ENCODE data around the gene MRPL55. TPM values are rescaled to one million over a fixed set of nuclear protein-coding genes. Genes with fewer than 3 reads are reported as not detected.

Gene MRPL55
- total and polyA plus RNA-seq, 8 donors: 35.4 to 45.3 (median 40.7) TPM

GRCh38 chr1:228099331-228099732, 9.8 kb downstream of the MRPL55 start:
- ATAC-seq: no peak
- H3K36me3 ChIP-seq: peaks cover 2 to 66% of the 10 kb centered on the region in 2 donors
- H3K27ac ChIP-seq: no peak overlapping the region
- peaks cover 0 to 6% of the 10 kb centered on the region in 2 donors for H3K9me3 ChIP-seq
- DNase-seq: no peak
- H3K4me1 ChIP-seq: peaks cover 7 to 77% of the 10 kb centered on the region in 2 donors
- no peaks in the 10 kb centered on the region for H3K27me3 ChIP-seq
- intact Hi-C loops (cut with DNase I): no loop called here
- no peak for TF ChIP-seq CTCF (IDR thresholded peaks at IDR 0.05)
- H3K4me3 ChIP-seq: no peak overlapping the region

- no peak for ATAC-seq
These were observed 10.7 kb downstream of the MRPL55 start for GRCh38 chr1:228098323-228098931.

GRCh38 chr1:228097333-228098081, 11.6 kb downstream of the MRPL55 start:
- no peak overlapping the region for H3K27ac ChIP-seq
- DNase-seq: peak in 1 of 4 donors; percentile 79
- no peak for TF ChIP-seq CTCF (IDR thresholded peaks at IDR 0.05)
- H3K9me3 ChIP-seq: peaks cover 0 to 8% of the 10 kb centered on the region in 2 donors
- peaks cover 16 to 79% of the 10 kb centered on the region in 2 donors for H3K4me1 ChIP-seq
- intact Hi-C loops (cut with DNase I): no loop called here
- H3K27me3 ChIP-seq: no peaks in the 10 kb centered on the region
- H3K36me3 ChIP-seq: peaks cover 2 to 72% of the 10 kb centered on the region in 2 donors
- H3K4me3 ChIP-seq: no peak overlapping the region
- no peak for ATAC-seq

More at GRCh38 chr1:228098323-228098931, 10.7 kb downstream of the MRPL55 start:
- no peak overlapping the region for H3K27ac ChIP-seq
- H3K4me1 ChIP-seq: peaks cover 8 to 73% of the 10 kb centered on the region in 2 donors
- no peak overlapping the region for H3K4me3 ChIP-seq
- intact Hi-C loops (cut with DNase I): no loop called here
- H3K27me3 ChIP-seq: no peaks in the 10 kb centered on the region
- no peak for TF ChIP-seq CTCF (IDR thresholded peaks at IDR 0.05)
- H3K9me3 ChIP-seq: peaks cover 0 to 8% of the 10 kb centered on the region in 2 donors
- no peak for DNase-seq
- peaks cover 2 to 72% of the 10 kb centered on the region in 2 donors for H3K36me3 ChIP-seq

GRCh38 chr1:228096416-228097332, 12.4 kb downstream of the MRPL55 start:
- Histone ChIP-seq H3K9me3 (peaks cover 0 to 8% of the 10 kb centered on the region in 2 donors), H3K36me3 (peaks cover 2 to 72% of the 10 kb centered on the region in 2 donors), H3K27me3 (no peaks in the 10 kb centered on the region), H3K4me1 (peaks cover 11 to 79% of the 10 kb centered on the region in 2 donors), H3K27ac (no peak overlapping the region), H3K4me3 (no peak overlapping the region)
- no peak for TF ChIP-seq CTCF (IDR thresholded peaks at IDR 0.05)
- intact Hi-C loops (cut with DNase I): no loop called here
- ATAC-seq: no peak
- DNase-seq: peak in 1 of 4 donors; percentile 22

Data from left lung (tissue), 10 donors.